WERI-Rb-1 (cell line): ENCODE data around the gene CCDC57.

Source experiments
- DNase-seq: peaks from one replicate; pipeline ENCODE4 v3.0.0-alpha.2; 2020
- H3K27ac ChIP-seq: fragments of 250-450 bp; sonication (Bioruptor Pico); 2 replicates; pipeline ENCODE4 v1.5.1; 2020; ENCODE audit warnings: mild to moderate bottlenecking, moderate library complexity
- H3K27me3 ChIP-seq: fragments of 250-450 bp; sonication (Bioruptor Pico); 2 replicates; pipeline ENCODE4 v1.5.1; 2021; ENCODE audit warnings: mild to moderate bottlenecking, low read depth, moderate library complexity; ENCODE audit not compliant: insufficient read depth, severe bottlenecking
- H3K36me3 ChIP-seq: fragments of 250-450 bp; sonication (Bioruptor Pico); 2 replicates; pipeline ENCODE4 v1.5.1; 2020; ENCODE audit warnings: mild to moderate bottlenecking, moderate library complexity
- H3K4me3 ChIP-seq: 2 replicates; pipeline ENCODE4 v1.5.1; 2011; ENCODE audit warnings: low read depth, mild to moderate bottlenecking, control low read depth, low read length
- H3K9me3 ChIP-seq: fragments of 250-450 bp; sonication (Bioruptor Pico); 2 replicates; pipeline ENCODE4 v1.5.1; 2021; ENCODE audit warnings: mild to moderate bottlenecking, moderate library complexity; ENCODE audit not compliant: severe bottlenecking
- CTCF ChIP-seq: IDR thresholded peaks from 2 replicates; pipeline ENCODE4 v1.5.1; 2011; ENCODE audit warnings: low read depth, mild to moderate bottlenecking, control low read depth, inconsistent platforms, low read length

Gene CCDC57

DNA sequence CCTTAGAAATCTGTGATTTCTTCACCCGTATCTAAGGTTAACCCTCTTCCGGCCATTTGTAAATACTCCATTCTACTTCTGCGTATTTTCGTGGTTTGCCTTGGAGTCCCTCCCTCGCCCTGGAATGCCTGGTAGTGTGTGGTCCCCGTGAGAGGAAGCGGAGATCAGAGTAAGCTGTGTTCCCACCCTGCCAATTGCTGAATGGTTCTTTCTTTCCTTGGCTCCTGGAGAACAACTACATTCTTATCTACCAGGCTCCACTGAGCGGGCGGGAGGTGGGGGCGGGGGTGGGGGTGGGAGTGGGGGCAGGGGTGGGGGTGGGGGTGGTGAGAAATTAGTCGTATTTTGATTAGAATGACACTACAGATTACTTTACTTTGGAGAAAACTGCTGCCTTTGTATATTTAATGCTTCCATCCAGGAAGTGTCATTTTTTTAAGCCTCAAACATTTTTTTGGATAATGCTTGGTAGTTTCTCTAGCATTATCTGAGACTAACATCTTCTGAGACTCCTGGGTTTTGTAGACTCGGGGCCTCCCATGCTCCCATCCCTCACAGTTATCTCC lies 93.7 kb downstream of the CCDC57 start:
- Histone ChIP-seq H3K9me3 (peaks cover 2% of the 10 kb centered on the region), H3K36me3 (peaks cover 6% of the 10 kb centered on the region), H3K4me3 (no peak overlapping the region), H3K27ac (no peak overlapping the region), H3K27me3 (no peaks in the 10 kb centered on the region)
- no peak for TF ChIP-seq CTCF
- DNase-seq: no peak

GRCh38 chr17:82118168-82118814 lies 94.4 kb downstream of the CCDC57 start:
- Histone ChIP-seq H3K27me3 (no peaks in the 10 kb centered on the region), H3K9me3 (peaks cover under 1% of the 10 kb centered on the region), H3K4me3 (no peak overlapping the region), H3K36me3 (peaks cover 7% of the 10 kb centered on the region), H3K27ac (no peak overlapping the region)
- DNase-seq: no peak
- TF ChIP-seq CTCF: no peak

DNA sequence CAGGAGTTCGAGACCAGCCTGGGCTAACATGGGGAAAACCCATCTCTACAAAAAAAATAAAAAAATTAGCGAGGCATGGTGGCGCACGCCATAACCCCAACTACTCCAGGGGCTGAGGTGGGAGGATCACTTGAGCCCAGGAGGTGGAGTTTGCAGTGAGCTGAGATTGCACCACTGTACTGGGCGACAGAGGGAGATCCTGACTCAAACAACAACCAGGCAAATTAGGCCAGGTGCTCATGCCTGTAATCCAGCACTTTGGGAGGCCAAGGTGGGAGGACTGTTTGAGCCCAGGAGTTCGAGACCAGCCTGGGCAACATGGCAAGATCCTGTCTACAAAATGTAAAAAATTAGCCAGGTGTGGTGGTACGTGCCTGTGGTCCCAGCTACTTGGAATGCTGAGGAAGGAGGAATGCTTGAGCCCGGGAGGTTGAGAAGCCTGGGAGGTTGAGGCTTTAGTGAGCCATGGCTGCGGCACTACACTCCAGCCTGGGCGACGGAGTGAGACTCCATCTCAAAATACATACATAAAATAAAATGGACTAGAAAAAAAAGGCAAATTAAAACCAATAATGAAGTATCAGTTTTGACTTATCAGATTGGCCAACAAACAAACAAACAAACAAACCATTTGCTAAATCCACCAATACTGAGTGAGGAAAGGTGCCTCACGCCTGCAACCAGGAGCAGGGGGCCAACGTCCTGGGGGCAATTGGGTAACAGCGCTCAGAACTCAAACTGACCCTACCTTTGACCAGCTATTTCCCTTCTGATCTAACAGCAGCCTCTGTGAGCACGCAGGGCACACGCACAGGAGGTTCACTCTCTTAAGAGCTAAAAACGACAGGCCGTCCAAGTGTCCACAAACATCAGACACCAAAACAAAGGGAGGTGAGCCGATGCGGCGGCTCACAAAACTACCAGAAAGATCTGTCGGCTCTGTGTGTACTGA lies 95.2 kb downstream of the CCDC57 start:
- no peak for TF ChIP-seq CTCF
- H3K27me3 ChIP-seq: no peaks in the 10 kb centered on the region
- DNase-seq: no peak
- no peak overlapping the region for H3K4me3 ChIP-seq
- H3K9me3 ChIP-seq: no peaks in the 10 kb centered on the region
- H3K27ac ChIP-seq: no peak overlapping the region
- H3K36me3 ChIP-seq: peaks cover 7% of the 10 kb centered on the region

- DNase-seq: no peak
- H3K4me3 ChIP-seq: no peak overlapping the region
- H3K27ac ChIP-seq: no peak overlapping the region
- no peaks in the 10 kb centered on the region for H3K27me3 ChIP-seq
- H3K36me3 ChIP-seq: peaks cover 16% of the 10 kb centered on the region
- TF ChIP-seq CTCF: no peak
- no peaks in the 10 kb centered on the region for H3K9me3 ChIP-seq
Observed at GRCh38 chr17:82116246-82116645, 96.4 kb downstream of the CCDC57 start.

GRCh38 chr17:82114872-82115271 lies 97.8 kb downstream of the CCDC57 start:
- H3K9me3 ChIP-seq: no peaks in the 10 kb centered on the region
- no peak overlapping the region for H3K4me3 ChIP-seq
- H3K27ac ChIP-seq: no peak overlapping the region
- TF ChIP-seq CTCF: no peak
- H3K36me3 ChIP-seq: peaks cover 16% of the 10 kb centered on the region
- DNase-seq: no peak
- H3K27me3 ChIP-seq: no peaks in the 10 kb centered on the region
